HG02798 (cell line): Measurements from ENCODE around the gene HLA-DMA.
"Not testable (repeated sequence)": the region's sequence is repeated elsewhere in the genome, so short reads cannot be mapped to it uniquely, and the experiment has no call there.

Experiments
- ATAC-seq: cut with Tn5 transposase; IDR thresholded peaks from one replicate; pipeline ENCODE4 v1.9.1; 2021; ENCODE audit warnings: mild to moderate bottlenecking; ENCODE audit not compliant: unreplicated experiment, poor library complexity

HLA-DMA gene

DNA sequence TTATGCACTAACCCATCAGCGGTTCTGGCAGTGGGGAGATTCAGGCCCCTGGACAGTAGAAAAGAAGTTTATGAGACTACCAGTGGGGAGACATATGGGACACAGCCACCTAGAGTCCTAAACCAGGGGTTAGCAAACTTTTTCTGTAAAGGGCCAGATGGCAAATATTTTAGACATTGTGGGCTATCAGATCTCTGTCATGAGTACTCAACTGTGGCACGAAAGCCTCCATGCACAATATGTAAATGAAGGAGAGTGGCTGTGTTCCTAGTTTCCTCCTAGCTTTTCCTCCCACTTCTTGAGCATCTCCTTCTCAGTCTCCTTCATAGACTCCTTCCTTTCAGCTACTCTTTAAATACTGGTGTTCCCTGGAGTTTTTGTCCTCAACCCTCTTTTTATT lies 3.3 kb upstream of the HLA-DMA start:
- ATAC-seq: no peak

DNA sequence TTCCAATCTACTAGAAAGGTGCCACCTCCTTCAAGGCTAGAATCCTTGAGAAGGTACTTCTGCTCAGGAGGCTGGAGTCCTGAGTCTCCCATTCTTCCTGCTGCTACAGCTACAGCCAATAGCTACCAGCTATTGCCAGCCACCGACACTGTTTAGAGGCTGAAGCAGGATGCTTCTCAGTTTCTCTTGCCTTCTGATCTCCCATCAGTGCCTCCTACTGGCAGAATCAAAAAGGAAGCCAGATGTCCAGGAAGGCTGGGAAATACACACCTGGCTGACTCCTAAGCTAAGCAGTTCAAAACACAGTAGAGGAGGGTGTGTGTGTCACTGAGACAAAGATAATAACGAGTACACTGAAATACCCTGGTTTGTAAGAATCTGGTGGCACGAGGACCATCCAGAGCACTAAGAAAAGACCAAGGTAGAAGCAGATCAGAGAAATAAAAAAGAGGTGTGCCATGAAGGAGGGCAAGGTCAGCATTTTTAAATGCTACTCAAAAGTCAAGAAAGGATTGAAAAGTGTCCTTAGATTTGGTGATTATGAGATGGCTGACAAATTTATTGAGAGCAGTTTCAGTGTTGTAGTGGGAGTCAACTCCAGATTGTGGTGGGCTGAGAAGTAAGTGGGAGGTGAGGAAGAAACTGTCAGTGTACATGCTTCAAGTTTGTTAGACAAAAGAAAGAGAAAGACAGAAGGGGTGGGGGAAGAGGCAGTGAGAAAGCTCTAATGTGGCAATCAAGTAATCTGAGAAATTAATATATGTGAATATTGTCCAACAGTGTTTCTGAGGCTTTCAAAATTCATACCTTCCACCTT lies 2.3 kb upstream of the HLA-DMA start:
- no peak for ATAC-seq

DNA sequence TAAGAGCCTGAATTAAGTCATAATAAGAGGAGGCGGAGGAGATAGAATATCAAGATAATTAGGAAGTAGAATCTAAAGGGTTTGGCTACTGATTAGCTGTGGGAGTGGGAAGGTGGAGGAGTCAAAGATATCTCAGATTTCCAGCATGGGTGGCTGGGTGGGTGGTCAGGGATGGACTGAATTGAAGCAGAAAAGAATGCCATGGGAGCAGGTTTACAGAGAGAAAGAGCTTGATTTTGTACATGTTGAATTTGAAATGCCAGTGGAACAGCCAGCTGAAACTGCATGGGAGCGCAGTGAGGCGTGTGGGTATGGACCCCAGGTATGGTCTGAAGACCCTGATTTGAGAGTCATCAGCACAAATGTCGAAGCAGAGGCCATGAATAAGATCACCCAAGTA lies 1.4 kb upstream of the HLA-DMA start:
- no peak for ATAC-seq

DNA sequence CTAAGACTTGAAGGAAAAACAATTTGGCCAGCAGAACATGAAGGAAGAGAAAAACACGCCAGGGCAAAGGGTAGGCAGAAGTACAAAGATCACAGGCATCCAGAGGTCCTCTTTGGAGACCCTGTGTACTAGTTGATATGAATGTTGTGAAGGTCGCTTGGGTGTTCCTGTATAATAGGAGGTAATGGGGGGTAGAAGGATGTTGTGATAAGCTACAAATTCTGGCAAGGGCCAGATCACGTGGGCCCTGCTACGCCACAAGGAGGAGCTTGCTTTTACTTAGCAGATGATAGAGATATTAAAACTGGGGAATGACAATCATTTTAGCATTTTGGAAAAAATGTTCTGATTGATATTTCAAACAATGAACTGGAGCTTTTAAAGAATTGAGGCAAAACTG lies 878 bp upstream of the HLA-DMA start:
- ATAC-seq: no peak

DNA sequence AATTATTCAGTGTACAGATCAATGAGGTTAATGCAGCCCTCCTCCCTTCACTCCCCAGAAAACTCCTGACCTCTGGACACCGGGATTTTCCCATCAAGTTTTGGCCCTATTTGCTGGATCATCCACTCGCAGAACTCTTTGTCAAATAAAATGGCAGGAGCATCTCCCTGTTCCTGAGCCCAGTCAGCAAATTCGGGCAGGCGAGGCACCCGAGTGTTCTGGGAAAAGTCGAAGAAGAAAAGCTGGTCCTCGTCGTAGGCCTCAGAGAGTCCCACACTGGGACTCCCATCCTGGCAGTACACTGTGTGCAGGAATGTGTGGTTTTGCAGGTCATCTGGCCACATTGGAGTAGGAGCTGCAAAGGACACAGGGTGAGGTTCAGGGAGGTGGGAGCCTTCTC lies 2.4 kb downstream of the HLA-DMA start:
- ATAC-seq: no peak

DNA sequence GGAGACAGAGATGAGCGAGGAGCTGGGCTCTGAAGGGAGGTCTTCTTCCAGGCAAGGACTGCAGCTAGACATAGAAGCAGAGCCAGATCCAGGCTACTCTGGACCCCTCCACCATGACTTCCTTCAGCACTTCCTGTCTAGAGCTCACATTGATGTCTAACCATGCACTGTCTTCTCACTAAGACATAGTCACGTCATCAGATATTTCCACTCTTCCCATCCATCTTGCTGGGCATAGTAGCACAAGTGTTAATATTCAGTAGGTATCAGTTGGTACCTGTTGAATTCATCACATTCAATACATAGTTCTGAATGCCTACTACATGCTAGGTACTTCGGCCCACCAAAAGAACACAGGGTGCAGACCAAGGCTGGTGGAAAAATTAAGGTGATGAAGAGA lies 2.9 kb downstream of the HLA-DMA start:
- no peak for ATAC-seq

DNA sequence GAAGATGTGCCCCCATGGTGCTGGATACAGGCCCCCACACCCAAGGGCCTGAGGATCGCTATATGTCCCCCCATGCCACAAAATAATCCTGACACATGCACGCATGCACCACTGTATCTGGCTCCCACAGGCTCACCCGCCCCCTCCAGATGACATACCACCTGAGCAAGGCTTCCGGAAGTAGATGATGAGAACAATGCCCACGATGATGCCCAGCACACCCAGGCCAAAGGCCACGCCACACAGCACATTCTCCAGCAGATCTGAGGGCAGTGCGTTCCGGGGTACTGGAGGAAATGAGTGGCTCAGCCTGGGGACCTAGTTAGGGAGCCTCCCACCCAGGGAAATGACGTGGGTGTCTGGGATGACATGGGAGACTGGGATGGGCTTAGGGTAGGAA lies 3.8 kb downstream of the HLA-DMA start:
- ATAC-seq: no peak

DNA sequence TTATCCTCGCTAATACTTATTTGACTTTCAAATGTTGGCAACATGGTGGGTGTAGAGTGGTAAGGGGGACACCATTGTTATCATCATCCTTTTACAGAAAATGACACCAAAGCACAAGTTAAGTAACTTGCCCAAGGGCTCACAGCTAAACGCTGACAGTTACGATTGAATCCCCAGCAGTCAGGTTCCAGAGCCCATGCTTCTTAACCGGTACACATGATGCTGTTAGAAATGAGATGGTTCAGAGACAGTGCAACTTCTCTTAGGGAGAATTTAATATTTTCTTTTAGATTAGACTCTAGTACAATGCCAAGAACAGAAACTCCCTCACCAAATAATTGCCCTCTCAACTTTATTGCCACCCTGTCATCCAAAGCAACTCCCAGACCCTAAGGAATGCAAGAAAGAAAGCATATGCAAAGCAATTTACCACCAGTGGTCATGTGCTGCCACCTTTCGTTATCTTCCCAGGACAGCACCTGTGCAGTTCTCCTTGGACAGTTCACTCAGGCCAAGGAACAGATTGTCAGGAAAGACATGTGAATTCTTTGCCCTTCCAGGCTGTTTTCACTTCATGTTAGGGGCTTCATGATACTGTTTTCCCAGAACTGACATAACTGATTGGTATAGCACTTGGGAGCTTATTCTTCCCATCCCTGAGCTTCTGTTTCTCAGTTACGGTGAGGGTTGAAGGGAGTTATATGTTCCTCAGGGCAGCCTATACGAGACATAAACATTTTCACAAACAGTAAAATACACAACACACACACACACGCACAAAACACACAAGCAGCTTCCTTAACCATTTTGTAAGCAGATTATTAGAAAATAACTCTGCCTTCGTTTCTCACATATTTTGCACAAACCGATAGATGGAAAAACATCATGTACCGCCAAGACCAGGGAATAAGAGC lies 5.1 kb downstream of the HLA-DMA start:
- ATAC-seq: no peak

DNA sequence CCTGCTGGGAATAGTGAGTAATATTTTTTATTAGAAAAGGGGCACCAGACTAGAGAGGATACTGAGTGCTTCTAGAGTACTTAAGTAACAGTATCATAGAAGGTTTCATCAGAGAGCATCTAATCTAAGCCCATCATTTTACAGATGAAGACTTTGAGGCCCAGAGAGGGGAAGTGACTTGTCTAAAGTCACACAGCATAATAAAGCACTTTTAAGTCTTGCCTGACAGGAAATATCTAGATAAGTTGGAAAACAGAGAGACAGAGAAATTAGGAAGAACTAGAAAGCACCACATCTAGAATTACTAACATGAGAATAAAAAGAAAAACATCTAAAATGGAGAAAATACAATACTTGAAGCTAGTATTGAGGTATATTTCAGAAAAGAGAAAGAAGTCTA lies 6.0 kb downstream of the HLA-DMA start:
- no peak for ATAC-seq

DNA sequence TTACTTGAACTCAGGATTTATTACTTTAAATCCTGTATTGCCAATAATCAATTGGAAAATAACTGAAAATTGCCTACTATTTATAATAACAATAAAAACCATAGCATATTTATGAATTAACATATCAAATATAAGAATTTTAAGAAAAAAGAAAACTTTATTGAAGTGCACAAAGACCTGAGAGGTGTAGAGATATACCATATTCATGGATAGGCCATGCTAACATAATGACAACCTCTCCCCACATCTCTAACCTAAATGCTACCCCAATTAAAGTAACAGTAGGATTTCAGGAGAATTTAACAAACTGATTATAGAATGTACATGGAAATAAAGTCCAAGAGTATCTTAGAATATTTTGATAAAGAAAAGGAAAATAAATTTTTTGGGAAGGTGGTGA lies 6.9 kb downstream of the HLA-DMA start:
- no peak for ATAC-seq

DNA sequence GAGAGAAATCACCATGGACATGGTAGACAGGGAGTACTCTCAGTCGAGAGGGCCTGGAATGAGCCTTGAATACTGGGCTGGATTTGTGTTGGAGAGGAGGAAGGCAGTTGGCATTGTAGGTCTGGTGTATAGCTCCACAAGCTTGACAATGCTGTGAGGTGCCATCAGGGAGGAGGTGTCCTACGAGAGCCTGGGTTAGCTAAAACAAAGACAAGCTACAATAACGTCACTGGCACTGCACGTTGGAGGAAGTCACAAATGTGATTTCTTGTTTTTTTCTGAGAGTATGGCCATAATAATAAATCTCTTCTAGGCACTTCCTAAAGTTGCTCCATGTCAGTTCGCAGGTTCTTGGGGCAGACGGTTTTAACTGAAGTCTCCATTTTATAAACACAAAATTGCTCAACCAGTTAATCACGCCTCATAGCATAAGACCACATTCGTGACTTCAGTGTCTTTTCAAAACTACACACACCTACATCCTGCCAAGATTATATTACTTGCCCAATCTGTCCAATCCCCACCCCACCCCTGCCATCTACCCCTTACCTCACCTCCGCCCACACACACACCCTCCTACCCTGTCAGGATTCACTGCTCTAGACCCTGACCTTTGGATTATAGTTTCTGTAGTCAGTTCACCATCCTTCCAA lies 7.7 kb downstream of the HLA-DMA start:
- ATAC-seq: no peak

DNA sequence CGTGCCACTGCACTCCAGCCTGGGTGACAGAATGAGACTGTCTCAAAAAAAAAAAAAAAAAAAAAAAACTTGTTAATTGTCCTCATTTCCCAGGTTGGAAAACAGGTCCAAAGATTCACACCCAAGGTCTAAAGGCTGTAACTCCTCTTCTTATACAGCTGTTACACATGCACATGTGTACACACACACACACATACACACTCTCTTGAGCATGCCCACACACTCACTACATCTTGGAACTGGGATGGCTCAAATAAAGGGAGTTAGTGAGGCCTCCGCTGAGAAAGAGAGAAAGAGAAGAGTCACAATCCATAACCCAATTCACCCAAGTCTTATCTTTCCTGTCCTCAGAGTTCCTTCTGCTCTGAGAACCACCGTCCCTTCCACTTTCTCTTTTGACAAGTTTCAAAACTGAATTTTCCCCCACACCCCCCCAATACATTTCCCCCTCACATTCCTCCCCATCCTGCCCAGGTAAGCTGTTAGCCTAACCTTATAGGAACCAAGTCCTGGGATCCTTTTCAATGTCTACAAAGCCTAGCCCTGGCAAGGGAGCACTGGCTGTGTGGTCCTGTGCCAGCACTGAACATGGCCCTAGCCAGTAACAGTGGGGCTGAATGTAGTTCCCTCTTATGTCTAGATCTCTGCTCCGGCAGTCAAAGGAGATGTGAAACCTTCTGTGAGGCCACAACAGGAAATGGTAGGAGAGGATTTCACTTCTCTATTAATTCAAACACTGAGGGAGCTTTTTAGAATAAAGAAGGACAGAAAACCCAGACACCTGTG lies 8.8 kb downstream of the HLA-DMA start:
- peak; percentile 54 for ATAC-seq

DNA sequence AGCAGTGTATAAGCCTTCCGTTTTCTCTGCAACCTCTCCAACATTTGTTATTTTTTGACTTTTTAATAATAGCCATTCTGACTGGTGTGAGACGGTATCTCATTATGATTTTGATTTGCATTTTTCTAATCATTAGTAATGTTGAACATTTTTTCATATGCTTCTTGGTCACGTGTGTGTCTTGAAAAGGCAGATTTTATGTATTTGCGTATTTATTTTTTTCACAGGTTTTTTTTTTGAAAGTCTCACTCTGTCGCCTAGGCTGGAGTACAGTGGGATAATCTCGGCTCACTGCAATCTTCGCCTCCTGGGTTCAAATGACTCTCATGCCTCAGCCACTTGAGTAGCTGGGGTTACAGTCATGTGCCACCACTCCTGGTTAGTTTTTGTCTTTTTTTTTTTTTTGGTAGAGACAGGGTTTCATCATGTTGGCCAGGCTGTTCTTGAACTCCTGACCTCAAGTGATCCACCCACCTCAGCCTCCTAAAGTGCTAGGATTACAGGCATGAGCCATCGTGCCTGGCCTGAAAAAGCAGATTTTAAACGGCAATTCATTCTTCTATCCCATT lies 10.3 kb downstream of the HLA-DMA start:
- not testable (repeated sequence) for ATAC-seq

DNA sequence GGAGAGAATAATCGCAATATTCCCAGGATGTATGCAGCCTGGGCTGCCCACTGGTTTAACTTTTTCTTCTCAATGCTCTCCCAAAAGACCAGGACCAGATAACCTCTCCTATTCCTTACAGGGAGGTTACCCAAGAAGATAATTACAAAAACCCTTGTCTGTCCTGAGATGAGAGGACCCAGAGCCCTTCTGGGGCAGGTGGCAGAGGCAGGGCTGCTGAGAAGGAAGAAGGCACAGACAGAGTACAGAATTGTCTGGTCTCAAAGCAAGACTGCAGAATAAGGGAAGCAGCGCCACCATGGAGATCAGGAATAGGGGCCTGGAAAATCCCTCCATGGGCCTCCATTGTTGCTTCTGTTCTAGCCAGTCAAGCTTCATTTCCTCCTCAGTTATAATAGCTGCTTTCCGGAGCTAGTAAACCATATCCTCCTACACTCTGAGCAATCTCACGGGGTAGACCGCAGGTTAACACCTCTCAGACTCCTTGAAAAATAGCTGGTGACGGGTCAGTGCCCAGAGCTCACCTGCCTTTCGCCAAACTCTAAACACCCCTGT lies 11.6 kb downstream of the HLA-DMA start:
- peak; percentile 53 for ATAC-seq

DNA sequence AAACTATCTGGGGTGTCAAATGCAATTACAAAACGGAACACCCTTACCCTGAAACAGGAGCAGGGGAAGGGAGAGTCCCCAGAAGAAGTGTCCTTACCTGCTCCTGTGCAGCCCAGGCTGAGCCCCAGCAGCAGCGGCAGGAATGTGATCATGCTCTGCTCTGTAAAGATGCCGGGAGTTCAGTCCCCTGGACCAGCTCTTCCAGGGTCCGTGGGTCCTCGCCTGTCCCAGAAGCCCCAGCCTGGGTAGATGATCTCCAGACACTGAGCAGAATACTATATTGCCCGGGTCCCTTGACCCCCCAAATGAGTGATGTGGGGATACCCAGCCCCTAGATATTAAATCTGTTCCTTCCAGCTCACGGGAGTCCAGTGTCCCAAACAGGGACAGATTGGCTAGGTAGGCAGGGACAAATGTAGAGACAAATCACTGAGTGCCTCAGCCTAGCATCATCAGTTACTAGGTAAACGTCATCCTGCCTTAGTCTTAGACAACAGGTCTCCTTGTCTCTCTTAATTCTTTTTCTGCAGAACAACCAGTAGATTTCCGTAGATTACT lies 12.2 kb downstream of the HLA-DMA start, which contains the start of gene HLA-DMB:
TSS of gene HLA-DMB (minus strand) at position 373 of the 558 bp plus-strand sequence. CDS start at position 152, 221 bp downstream.
- ATAC-seq: peak; percentile 70

DNA sequence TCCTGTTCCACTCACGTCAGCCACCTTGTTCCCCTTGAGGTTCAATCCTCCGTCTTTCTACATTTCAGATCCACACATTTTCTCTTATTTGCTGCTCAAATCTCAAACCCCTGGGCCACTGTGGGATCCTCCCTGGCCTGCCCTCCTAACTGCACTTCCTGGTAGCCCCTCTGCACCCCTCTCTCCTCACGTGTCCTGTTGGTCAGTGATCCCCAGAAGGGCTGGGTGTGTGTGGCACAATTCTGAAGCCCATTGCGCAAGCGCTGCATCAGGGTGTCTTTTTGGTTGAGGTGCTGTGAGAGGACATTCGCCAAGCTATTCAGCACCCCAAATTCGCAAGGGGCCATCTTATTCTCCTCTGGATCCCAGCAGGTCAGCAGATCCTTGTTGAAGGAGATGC lies 14.4 kb downstream of the HLA-DMA start:
- ATAC-seq: no peak

DNA sequence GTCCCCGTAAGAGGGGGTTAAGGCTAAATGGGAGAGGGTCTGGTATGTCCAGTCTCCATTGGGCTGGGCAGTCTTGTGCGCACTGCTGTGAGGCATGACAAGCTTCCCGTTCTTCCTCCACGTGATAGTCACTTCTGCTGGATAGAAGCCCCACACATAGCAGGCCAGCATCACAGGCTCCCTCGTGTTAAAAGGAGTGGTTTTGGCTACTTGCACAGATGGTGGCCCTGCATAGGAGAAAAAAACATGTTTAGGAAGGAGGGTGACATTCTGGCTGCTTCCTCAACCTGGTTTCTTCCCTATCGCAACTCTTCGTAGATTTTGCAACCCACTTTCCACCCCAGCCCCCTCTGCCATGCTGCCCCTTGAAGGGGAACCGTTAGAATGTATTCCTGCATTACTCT lies 15.7 kb downstream of the HLA-DMA start:
- no peak for ATAC-seq

DNA sequence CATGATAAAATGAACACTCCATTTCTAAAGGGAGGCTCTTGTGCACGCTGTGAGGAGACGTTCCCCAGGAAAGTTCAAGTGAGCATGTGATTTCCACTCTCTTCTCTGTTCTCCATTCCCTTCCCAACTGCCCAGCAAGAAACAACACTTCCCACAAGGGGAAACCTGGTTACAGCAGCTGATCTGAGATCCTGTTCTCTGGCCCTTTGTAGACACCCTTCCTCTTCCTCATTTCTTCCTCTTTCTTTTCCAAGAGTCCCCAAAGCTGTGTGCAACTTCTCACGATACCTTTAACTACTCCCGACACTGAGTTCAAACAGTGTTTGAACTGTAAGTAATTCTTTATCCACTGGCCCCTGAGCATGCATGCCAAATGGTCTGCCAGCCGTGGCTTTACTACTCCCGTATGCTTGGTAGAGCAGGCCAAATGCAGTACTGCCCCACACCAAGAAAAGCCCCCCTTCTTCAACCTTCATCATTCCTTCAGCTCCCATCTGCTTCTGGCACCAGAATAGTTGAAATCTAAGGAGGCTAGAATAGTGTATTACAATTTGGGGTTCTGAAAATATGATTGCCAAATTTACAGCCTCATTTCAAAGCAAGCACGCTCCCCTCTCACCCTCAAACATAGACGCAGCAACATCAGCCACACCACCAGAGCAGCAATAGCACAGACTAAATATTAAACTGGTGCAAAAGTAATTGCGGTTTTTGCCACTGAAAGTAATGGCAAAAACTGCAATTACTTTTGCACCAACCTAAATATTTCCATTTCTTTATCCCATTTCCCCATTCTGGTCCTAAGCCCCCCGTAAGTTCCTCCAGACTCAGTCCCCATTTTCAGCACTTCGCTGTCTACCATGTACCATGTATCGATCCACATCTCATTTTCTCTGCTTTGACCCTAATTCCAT lies 16.4 kb downstream of the HLA-DMA start:
- no peak for ATAC-seq
